Kidney (tissue), 14 donors: ENCODE measurements around the gene PXDN. TPM values are rescaled to one million over a fixed set of nuclear protein-coding genes. Genes with fewer than 3 reads are reported as not detected.
A peak's percentile ranks its signal among the peaks of the same experiment; 100 is the strongest.

ENCODE experiments used
- DNase-seq, 5 donors: peaks; one replicate each; pipeline ENCODE4 v3.0.0-alpha.2; 2013 to 2020
- FAIRE-seq: peaks from 2 replicates; lab custom pipeline; 2012; peaks lifted over from hg19 to GRCh38; lab: Jason Lieb, UNC
- H3K27ac ChIP-seq, 2 donors: one replicate each; pipeline ENCODE4 v1.7.0; 2013; ENCODE audit warnings: low read depth in 2 of 2, low read length in 2 of 2, inconsistent platforms in 1 of 2
- H3K27me3 ChIP-seq: one replicate; pipeline ENCODE4 v1.7.1; 2013; ENCODE audit warnings: low read length, inconsistent platforms; ENCODE audit not compliant: control insufficient read depth, insufficient read depth
- H3K36me3 ChIP-seq, 3 donors: one replicate each; pipeline versions ENCODE4 v1.7.0 to v1.7.1; 2013; ENCODE audit warnings: low read length in 3 of 3, control low read depth in 1 of 3, inconsistent platforms in 1 of 3; ENCODE audit not compliant: insufficient read depth in 3 of 3, control insufficient read depth in 2 of 3
- H3K4me1 ChIP-seq, 3 donors: one replicate each; pipeline versions ENCODE4 v1.7.0 to v1.7.1; 2013; ENCODE audit warnings: low read length in 3 of 3, inconsistent platforms in 1 of 3, low read depth in 1 of 3; ENCODE audit not compliant: control insufficient read depth in 2 of 3, insufficient read depth in 2 of 3
- H3K4me3 ChIP-seq, 3 donors: one replicate each; pipeline versions ENCODE4 v1.7.0 to v1.8.1; 2013; ENCODE audit warnings: low read length in 3 of 3, control low read depth in 1 of 3, inconsistent platforms in 1 of 3
- H3K9ac ChIP-seq, 3 donors: one replicate each; pipeline versions ENCODE4 v1.7.0 to v1.7.1; 2013; ENCODE audit warnings: low read length in 3 of 3, control low read depth in 1 of 3, inconsistent platforms in 1 of 3
- H3K9me3 ChIP-seq, 3 donors: one replicate each; pipeline versions ENCODE4 v1.7.0 to v1.7.1; 2013; ENCODE audit warnings: low read length in 3 of 3, control low read depth in 1 of 3, inconsistent platforms in 1 of 3; ENCODE audit not compliant: control insufficient read depth in 2 of 3, insufficient read depth in 1 of 3
- intact Hi-C: fragments of 100-400 bp; cut with DNase I; formaldehyde crosslinking; loops from one replicate; pipeline ENCODE4 v1.11.1; 2022
- polyA plus RNA-seq: library from polyadenylated mRNA; stranded (reverse); fragments of 350-450 nt; fragmentation: Illumina TruSeq; extraction: RNeasy Lipid Tissue Mini Kit (QIAGEN cat#74804); gene quantifications from one replicate; pipeline ENCODE4 v1.2.3, GENCODE V29; 2014; ENCODE audit warnings: low read depth, low replicate concordance; ENCODE audit not compliant: insufficient read depth
- total RNA-seq: library from RNA; stranded (reverse); fragmentation: NEBNext Ultra II Directional; extraction: Animal tissue kit (Norgen Biotek cat#: 25700); gene quantifications from one replicate; pipeline ENCODE4 v1.2.1, GENCODE V29; 2021
- TF ChIP-seq, protein P1 (sequence below): IDR thresholded peaks from 3 replicates; pipeline ENCODE4 v1.5.1; 2012; ENCODE audit warnings: mild to moderate bottlenecking, moderate library complexity, borderline replicate concordance; ENCODE audit not compliant: insufficient read depth; ENCODE audit errors: extremely low read depth
- donor health status: control.
- donor health status: control.
- donor health status: control.
- donor health status: control.
- donor health status: control.
- donor health status: DM: yes; HTN: yes; CAD: no.
- donor health status: Normal renal cell carcinoma (clear cell type).

PXDN gene
- total and polyA plus RNA-seq, 2 donors from 2014 or later, result 4.7 to 42.3 TPM

DNA sequence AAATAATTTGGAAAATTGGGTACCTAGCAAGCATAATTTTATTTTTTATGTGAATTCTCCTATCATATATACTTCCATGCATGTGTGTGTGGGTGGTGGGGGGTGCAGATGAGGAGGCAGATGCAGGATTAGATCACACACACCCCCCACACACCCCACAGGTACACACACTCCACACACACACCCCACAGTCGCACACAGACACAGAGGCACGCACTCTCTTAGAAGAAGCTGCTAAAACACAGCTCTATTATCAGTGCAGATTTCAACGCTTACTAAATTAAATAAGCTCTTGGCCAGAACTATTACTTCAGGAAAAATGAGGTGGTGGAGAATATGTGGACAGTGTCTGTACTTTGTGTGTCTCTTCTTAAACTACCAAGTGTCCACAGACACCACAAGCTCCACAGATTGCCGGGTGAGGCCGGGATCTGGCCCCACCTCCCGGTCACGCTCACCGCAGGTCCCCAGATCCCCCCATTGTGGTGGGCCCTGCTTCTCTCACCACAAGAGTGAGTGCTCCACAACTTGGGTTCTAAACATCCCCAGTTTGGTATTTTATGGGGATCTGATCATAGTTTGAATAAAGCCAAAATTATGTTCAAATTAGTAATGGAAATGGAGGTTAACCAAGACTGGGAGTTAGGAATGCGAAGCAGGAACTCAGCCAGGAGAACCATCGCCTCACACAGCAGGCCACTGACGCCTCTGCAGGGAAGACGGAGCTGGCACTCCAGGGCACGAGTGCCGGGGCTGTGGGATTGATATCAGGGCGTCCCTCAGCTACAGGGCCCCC, 102.1 kb downstream of the PXDN start:
- intact Hi-C loops, result no loop called here
- TF ChIP-seq, protein P1, sequence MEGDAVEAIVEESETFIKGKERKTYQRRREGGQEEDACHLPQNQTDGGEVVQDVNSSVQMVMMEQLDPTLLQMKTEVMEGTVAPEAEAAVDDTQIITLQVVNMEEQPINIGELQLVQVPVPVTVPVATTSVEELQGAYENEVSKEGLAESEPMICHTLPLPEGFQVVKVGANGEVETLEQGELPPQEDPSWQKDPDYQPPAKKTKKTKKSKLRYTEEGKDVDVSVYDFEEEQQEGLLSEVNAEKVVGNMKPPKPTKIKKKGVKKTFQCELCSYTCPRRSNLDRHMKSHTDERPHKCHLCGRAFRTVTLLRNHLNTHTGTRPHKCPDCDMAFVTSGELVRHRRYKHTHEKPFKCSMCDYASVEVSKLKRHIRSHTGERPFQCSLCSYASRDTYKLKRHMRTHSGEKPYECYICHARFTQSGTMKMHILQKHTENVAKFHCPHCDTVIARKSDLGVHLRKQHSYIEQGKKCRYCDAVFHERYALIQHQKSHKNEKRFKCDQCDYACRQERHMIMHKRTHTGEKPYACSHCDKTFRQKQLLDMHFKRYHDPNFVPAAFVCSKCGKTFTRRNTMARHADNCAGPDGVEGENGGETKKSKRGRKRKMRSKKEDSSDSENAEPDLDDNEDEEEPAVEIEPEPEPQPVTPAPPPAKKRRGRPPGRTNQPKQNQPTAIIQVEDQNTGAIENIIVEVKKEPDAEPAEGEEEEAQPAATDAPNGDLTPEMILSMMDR, result no peak
- Histone ChIP-seq H3K9me3 (no peaks in the 10 kb centered on the region), H3K27me3 (no peaks in the 10 kb centered on the region), H3K9ac (no peak overlapping the region), H3K4me1 (no peaks in the 10 kb centered on the region), H3K36me3 (no peaks in the 10 kb centered on the region), H3K27ac (no peak overlapping the region), H3K4me3 (no peak overlapping the region)
- FAIRE-seq, result no peak
- DNase-seq, result peak in 1 of 5 donors; percentile 31

DNA sequence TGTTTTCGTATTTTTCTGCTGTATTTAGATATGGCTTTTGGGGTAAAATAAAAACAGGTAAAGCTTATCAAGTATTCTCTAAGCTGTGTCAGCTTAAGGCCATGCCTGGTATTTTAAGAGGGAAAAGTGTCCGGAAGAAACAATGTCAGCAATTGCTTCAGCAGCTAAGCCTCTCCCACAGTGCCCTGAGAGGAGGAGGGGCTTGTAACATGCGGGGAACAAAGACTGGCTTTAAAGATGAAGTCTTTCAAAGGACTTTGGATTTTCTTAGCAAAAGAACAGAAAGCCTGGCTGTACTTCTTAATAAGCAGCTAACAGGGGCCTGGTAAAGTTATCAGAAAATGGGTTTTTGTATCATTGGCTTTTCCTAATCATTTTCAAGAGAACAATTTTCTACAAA, 102.8 kb downstream of the PXDN start:
- Histone ChIP-seq H3K4me1 (no peaks in the 10 kb centered on the region), H3K9ac (no peak overlapping the region), H3K4me3 (no peak overlapping the region), H3K27ac (no peak overlapping the region), H3K9me3 (no peaks in the 10 kb centered on the region), H3K27me3 (no peaks in the 10 kb centered on the region), H3K36me3 (no peaks in the 10 kb centered on the region)
- FAIRE-seq (peak; percentile 8), DNase-seq (peak in 2 of 5 donors; percentile 26 to 61)
- intact Hi-C loops, result no loop called here
- TF ChIP-seq, protein P1, result no peak

DNA sequence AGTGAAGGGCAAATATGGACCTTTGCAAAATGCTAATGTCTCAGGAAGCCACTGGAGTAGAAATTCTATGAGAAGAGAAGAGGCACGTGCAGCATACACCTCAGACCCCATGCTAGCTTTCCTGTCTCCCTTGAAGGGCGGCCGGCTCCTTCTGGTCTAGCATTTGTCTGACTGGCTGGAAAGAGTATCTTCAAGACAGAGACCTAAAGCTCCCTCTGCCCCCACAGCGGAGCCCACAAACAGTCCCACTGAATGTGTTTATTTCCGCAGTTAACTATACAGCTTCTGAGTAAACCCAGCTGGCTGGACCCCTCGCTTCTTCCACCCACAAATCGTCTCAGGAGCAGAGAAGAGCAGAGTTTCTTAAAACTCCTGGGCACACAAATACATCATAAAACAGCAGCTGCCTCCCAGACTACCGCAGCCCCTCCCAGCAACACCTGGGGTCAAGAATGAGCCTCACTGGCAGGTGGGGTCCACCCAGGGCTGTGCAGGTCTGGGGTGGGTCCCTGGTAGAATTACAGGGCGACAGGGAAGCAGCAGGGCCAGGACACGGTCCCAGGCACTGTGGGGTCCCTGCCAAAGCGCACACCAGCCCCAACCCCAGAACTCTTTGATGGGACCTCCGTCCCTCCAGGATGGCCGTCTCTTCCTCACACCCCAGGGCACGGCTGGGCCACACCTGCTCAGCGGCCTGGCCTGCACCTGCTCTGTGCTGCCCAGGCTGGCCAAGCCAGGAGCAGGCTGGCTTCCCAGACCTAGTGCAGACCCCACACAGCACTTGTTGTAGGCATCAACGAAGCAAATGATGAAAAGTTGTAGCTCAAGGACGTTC, 103.8 kb downstream of the PXDN start:
- intact Hi-C loops, result no loop called here
- Histone ChIP-seq H3K27me3 (no peaks in the 10 kb centered on the region), H3K9ac (no peak overlapping the region), H3K4me1 (no peaks in the 10 kb centered on the region), H3K27ac (no peak overlapping the region), H3K9me3 (no peaks in the 10 kb centered on the region), H3K4me3 (no peak overlapping the region), H3K36me3 (no peaks in the 10 kb centered on the region)
- TF ChIP-seq, protein P1, result no peak
- no peak for FAIRE-seq
- peak in 2 of 5 donors; percentile 34 to 42 for DNase-seq
